Stomach (tissue), 4 donors: ENCODE measurements around the gene DSTYK.

Experiments
- CTCF ChIP-seq, 7 experiments: fragments of 450-650 bp in 4 of 7; fragments of 200-600 bp in 3 of 7; sonication (generic) in 3 of 7; IDR thresholded peaks; one replicate each; pipeline ENCODE4 v1.5.1; 2016 to 2019; ENCODE audit warnings: antibody characterized with exemption in 7 of 7, control low read depth in 2 of 7, mild to moderate bottlenecking in 1 of 7
- EP300 ChIP-seq: sonication (generic); formaldehyde crosslinking; IDR thresholded peaks from one replicate; pipeline ENCODE4 v1.6.1; 2017; ENCODE audit warnings: antibody characterized with exemption
- POLR2A ChIP-seq, 4 donors: fragments of 450-650 bp; IDR thresholded peaks; one replicate each; pipeline ENCODE4 v1.6.1; 2016; ENCODE audit warnings: antibody characterized with exemption in 4 of 4, control low read depth in 2 of 4, mild to moderate bottlenecking in 1 of 4, moderate library complexity in 1 of 4
- POLR2AphosphoS5 ChIP-seq, 3 donors: sonication (generic); formaldehyde crosslinking; IDR thresholded peaks; one replicate each; pipeline ENCODE4 v1.6.1; 2016; ENCODE audit warnings: antibody characterized with exemption in 3 of 3

- TF ChIP-seq POLR2A (IDR thresholded peaks at IDR 0.05), result no peak
- TF ChIP-seq CTCF (IDR thresholded peaks at IDR 0.05), result no peak
- TF ChIP-seq EP300, result no peak
- no peak for TF ChIP-seq POLR2AphosphoS5 (IDR thresholded peaks at IDR 0.05)
These were observed 19.2 kb downstream of the DSTYK start for GRCh38 chr1:205192287-205192686.
